Neural cell (in vitro differentiated cells): ENCODE results near the gene TASL. TPM values are rescaled to one million over a fixed set of nuclear protein-coding genes. Genes with fewer than 3 reads are reported as not detected.

Source experiments
- H2AFZ ChIP-seq: fragments of 200-600, 300-800 bp; sonication (generic), shearing (Covaris generic); 2 replicates; pipeline ENCODE4 v1.6.0; 2014; ENCODE audit warnings: low read depth, mild to moderate bottlenecking, antibody characterized with exemption, low read length, moderate library complexity
- H3F3A ChIP-seq: fragments of 200-600 bp; shearing (Covaris generic); 2 replicates; pipeline ENCODE4 v1.6.1; 2016; ENCODE audit warnings: mild to moderate bottlenecking, moderate library complexity, mixed read lengths, antibody characterized with exemption, low read length; ENCODE audit not compliant: insufficient read depth, poor library complexity, severe bottlenecking
- H3K27ac ChIP-seq: fragments of 200-600, 300-800 bp; sonication (generic), shearing (Covaris generic); 2 replicates; pipeline ENCODE4 v1.5.1; 2014; ENCODE audit warnings: mild to moderate bottlenecking, low read length, moderate library complexity
- H3K27me3 ChIP-seq: fragments of 300-800, 200-600 bp; sonication (generic), shearing (Covaris generic); 2 replicates; pipeline ENCODE4 v1.6.0; 2014; ENCODE audit warnings: mild to moderate bottlenecking, low read depth, low read length, moderate library complexity; ENCODE audit not compliant: insufficient read depth
- H3K36me3 ChIP-seq: fragments of 300-800, 200-600 bp; sonication (generic), shearing (Covaris generic); 2 replicates; pipeline ENCODE4 v1.5.1; 2014; ENCODE audit warnings: mild to moderate bottlenecking, antibody characterized with exemption, low read length, moderate library complexity; ENCODE audit not compliant: insufficient read depth
- H3K4me2 ChIP-seq: fragments of 300-800, 200-600 bp; sonication (generic), shearing (Covaris generic); 2 replicates; pipeline ENCODE4 v1.6.0; 2014; ENCODE audit warnings: mild to moderate bottlenecking, low read length
- H3K4me3 ChIP-seq: fragments of 300-800, 200-600 bp; sonication (generic), shearing (Covaris generic); 2 replicates; pipeline ENCODE4 v1.5.1; 2014; ENCODE audit warnings: mild to moderate bottlenecking, low read length, moderate library complexity
- H3K79me2 ChIP-seq: fragments of 200-600 bp; shearing (Covaris generic); replicated peaks from 2 replicates; pipeline ENCODE4 v1.6.0; 2014; ENCODE audit warnings: mild to moderate bottlenecking, low read length, moderate library complexity; ENCODE audit not compliant: insufficient read depth
- H3K9ac ChIP-seq: fragments of 300-800, 200-600 bp; sonication (generic), shearing (Covaris generic); 2 replicates; pipeline ENCODE4 v1.6.1; 2016; ENCODE audit warnings: mild to moderate bottlenecking, low read length, mixed read lengths
- H3K9me2 ChIP-seq: fragments of 200-600 bp; shearing (Covaris generic); 2 replicates; pipeline ENCODE4 v1.6.1; 2016; ENCODE audit warnings: mild to moderate bottlenecking, low read length, mixed read lengths; ENCODE audit not compliant: insufficient read depth
- H3K9me3 ChIP-seq: fragments of 200-600, 300-800 bp; sonication (generic), shearing (Covaris generic); 2 replicates; pipeline ENCODE4 v1.6.1; 2016; ENCODE audit warnings: mild to moderate bottlenecking, mixed run types, low read length, moderate library complexity, mixed read lengths
- H4K20me1 ChIP-seq: fragments of 200-600 bp; shearing (Covaris generic); 2 replicates; pipeline ENCODE4 v1.6.1; 2016; ENCODE audit warnings: mild to moderate bottlenecking, mixed run types; ENCODE audit not compliant: insufficient read depth
- CTCF ChIP-seq: fragments of 450-650 bp; IDR thresholded peaks from 2 replicates; pipeline ENCODE4 v1.5.1; 2014; ENCODE audit warnings: antibody characterized with exemption, mild to moderate bottlenecking, moderate library complexity; ENCODE audit not compliant: poor library complexity, severe bottlenecking
- EP300 ChIP-seq: fragments of 450-650 bp; conservative IDR thresholded peaks from 2 replicates; pipeline ENCODE4 v1.6.1; 2014; ENCODE audit warnings: antibody characterized with exemption, mild to moderate bottlenecking, moderate library complexity; ENCODE audit not compliant: poor library complexity, severe bottlenecking
- EZH2 ChIP-seq: fragments of 200-600, 300-800 bp; shearing (Covaris generic), sonication (generic); IDR thresholded peaks from 2 replicates; pipeline ENCODE4 v1.6.1; 2014; ENCODE audit warnings: antibody characterized with exemption, low read length, borderline replicate concordance, mild to moderate bottlenecking; ENCODE audit not compliant: insufficient read depth, poor library complexity, severe bottlenecking
- MXI1 ChIP-seq: fragments of 450-650 bp; conservative IDR thresholded peaks from 2 replicates; pipeline ENCODE4 v1.6.1; 2014; ENCODE audit warnings: antibody characterized with exemption, mild to moderate bottlenecking; ENCODE audit not compliant: poor library complexity, severe bottlenecking
- POLR2AphosphoS5 ChIP-seq: IDR thresholded peaks from 2 replicates; pipeline ENCODE4 v1.6.1; 2012
- RAD21 ChIP-seq: fragments of 450-650 bp; conservative IDR thresholded peaks from 2 replicates; pipeline ENCODE4 v1.6.1; 2014; ENCODE audit warnings: antibody characterized with exemption, mild to moderate bottlenecking, moderate library complexity
- REST ChIP-seq: IDR thresholded peaks from 2 replicates; pipeline ENCODE4 v1.6.1; 2012; ENCODE audit warnings: borderline replicate concordance
- SMC3 ChIP-seq: fragments of 450-650 bp; conservative IDR thresholded peaks from 2 replicates; pipeline ENCODE4 v1.6.1; 2014; ENCODE audit warnings: antibody characterized with exemption, mild to moderate bottlenecking, moderate library complexity; ENCODE audit not compliant: poor library complexity
- TAF1 ChIP-seq: IDR thresholded peaks from 2 replicates; pipeline ENCODE4 v1.6.1; 2012; ENCODE audit warnings: low read depth
- polyA plus RNA-seq: library from polyadenylated mRNA; depleted of rRNA; stranded (reverse); fragments of >200 nt; gene quantifications from 2 replicates; pipeline ENCODE4 v1.2.3, GENCODE V29; 2014

The TASL gene
- polyA plus RNA-seq, 1 donor from 2014 or later = not detected

- Histone ChIP-seq H3K9me2 (no peaks in the 10 kb centered on the region), H3K36me3 (no peaks in the 10 kb centered on the region), H3K27ac (no peak overlapping the region), H3K9me3 (no peaks in the 10 kb centered on the region), H3K27me3 (no peaks in the 10 kb centered on the region), H3K4me3 (no peak overlapping the region), H4K20me1 (no peaks in the 10 kb centered on the region), H3K4me2 (no peak overlapping the region), H3K9ac (no peak overlapping the region), H3K79me2 (no peaks in the 10 kb centered on the region), H3F3A (no peaks in the 10 kb centered on the region), H2AFZ (no peak overlapping the region)
- TF ChIP-seq EZH2 (no peak), SMC3 (no peak), REST (no peak), TAF1 (no peak), POLR2AphosphoS5 (no peak), RAD21 (no peak), EP300 (no peak), MXI1 (no peak), CTCF (no peak)
These were observed 4.9 kb downstream of the TASL start for GRCh38 chrX:30572678-30573077.

GRCh38 chrX:30572004-30572403 is 5.6 kb downstream of the TASL start:
- Histone ChIP-seq H3K36me3 (no peaks in the 10 kb centered on the region), H3K79me2 (no peaks in the 10 kb centered on the region), H3K27me3 (no peaks in the 10 kb centered on the region), H3K4me2 (no peak overlapping the region), H3K9me2 (no peaks in the 10 kb centered on the region), H4K20me1 (no peaks in the 10 kb centered on the region), H3K9ac (no peak overlapping the region), H3K9me3 (no peaks in the 10 kb centered on the region), H2AFZ (no peak overlapping the region), H3K4me3 (no peak overlapping the region), H3K27ac (no peak overlapping the region), H3F3A (no peaks in the 10 kb centered on the region)
- TF ChIP-seq SMC3 (no peak), POLR2AphosphoS5 (no peak)

GRCh38 chrX:30570505-30570904 is 7.1 kb downstream of the TASL start:
- H3K9me3 ChIP-seq = no peaks in the 10 kb centered on the region
- no peak overlapping the region for H3K4me2 ChIP-seq
- no peaks in the 10 kb centered on the region for H3K36me3 ChIP-seq
- no peak overlapping the region for H3K27ac ChIP-seq
- H2AFZ ChIP-seq = no peak overlapping the region
- no peaks in the 10 kb centered on the region for H3F3A ChIP-seq
- no peaks in the 10 kb centered on the region for H3K79me2 ChIP-seq
- no peaks in the 10 kb centered on the region for H4K20me1 ChIP-seq
- no peak overlapping the region for H3K9ac ChIP-seq
- no peaks in the 10 kb centered on the region for H3K9me2 ChIP-seq
- no peak for TF ChIP-seq POLR2AphosphoS5
- TF ChIP-seq CTCF = peak; percentile 54
- peak; percentile 29 for TF ChIP-seq RAD21
- no peak for TF ChIP-seq MXI1
- TF ChIP-seq SMC3 = peak; percentile 36
- TF ChIP-seq TAF1 = no peak
- H3K4me3 ChIP-seq = no peak overlapping the region
- no peaks in the 10 kb centered on the region for H3K27me3 ChIP-seq
